NOMO-1 treated with dmso at 0.1 percent for 144 hours (cell line): Measurements from ENCODE around the gene IQUB.
"Not testable (repeated sequence)": the region's sequence is repeated elsewhere in the genome, so short reads cannot be mapped to it uniquely, and the experiment has no call there.

Experiments
- DNase-seq: peaks from one replicate; lab custom pipeline; 2025; ENCODE audit not compliant: unreplicated experiment; lab: John Stamatoyannopoulos, UW

Gene IQUB

GRCh38 chr7:123534383-123535260, at the start of gene IQUB:
Gene IQUB, minus strand, starts transcription at chr7:123534595. Its CDS starts 22,255 bp downstream, at chr7:123512340.
- DNase-seq = peak; percentile 66

- DNase-seq = no peak
Observed at GRCh38 chr7:123583821-123584220, 49.4 kb upstream of the IQUB start.

GRCh38 chr7:123581162-123581459, 46.7 kb upstream of the IQUB start:
- no peak for DNase-seq

- DNase-seq = no peak
Observed at GRCh38 chr7:123580406-123581161, 46.2 kb upstream of the IQUB start.

- no peak for DNase-seq
Observed at GRCh38 chr7:123579416-123579815, 45.0 kb upstream of the IQUB start.

GRCh38 chr7:123573896-123574467, 39.6 kb upstream of the IQUB start:
- DNase-seq = no peak

GRCh38 chr7:123573341-123573740, 38.9 kb upstream of the IQUB start:
- DNase-seq = no peak

- DNase-seq = no peak
Observed at GRCh38 chr7:123571684-123572083, 37.3 kb upstream of the IQUB start.

GRCh38 chr7:123571187-123571586, 36.8 kb upstream of the IQUB start:
- DNase-seq = no peak

GRCh38 chr7:123570390-123571182, 36.2 kb upstream of the IQUB start:
- DNase-seq = no peak

- DNase-seq = no peak
Observed at GRCh38 chr7:123569352-123570010, 35.1 kb upstream of the IQUB start.

GRCh38 chr7:123562121-123562520, 27.7 kb upstream of the IQUB start:
- DNase-seq = no peak

GRCh38 chr7:123558289-123558874, 24.0 kb upstream of the IQUB start:
- DNase-seq = no peak

GRCh38 chr7:123557398-123558288, 23.2 kb upstream of the IQUB start, which contains the start of gene NDUFA5:
Gene NDUFA5, minus strand, starts transcription at chr7:123557818. Its CDS starts 23 bp downstream, at chr7:123557795.
- DNase-seq = peak; percentile 52

- no peak for DNase-seq
Observed at GRCh38 chr7:123557016-123557397, 22.6 kb upstream of the IQUB start.

- DNase-seq = no peak
Observed at GRCh38 chr7:123555484-123555883, 21.1 kb upstream of the IQUB start.

GRCh38 chr7:123553159-123553558, 18.8 kb upstream of the IQUB start:
- DNase-seq = no peak

GRCh38 chr7:123552641-123553040, 18.2 kb upstream of the IQUB start:
- no peak for DNase-seq

GRCh38 chr7:123552134-123552533, 17.7 kb upstream of the IQUB start:
- not testable (repeated sequence) for DNase-seq
